Gastrocnemius medialis (tissue), 4 donors: ENCODE results near the gene SLC24A3. TPM values are rescaled to one million over a fixed set of nuclear protein-coding genes. Genes with fewer than 3 reads are reported as not detected.

ENCODE experiments used
- ATAC-seq, 2 donors: fragments of 150-250 bp; one replicate each; pipeline ENCODE4 v1.9.1; 2016
- DNase-seq, 2 donors: peaks; one replicate each; pipeline ENCODE4 v3.0.0-alpha.2; 2019
- H3K27ac ChIP-seq, 4 donors: fragments of 200-600 bp; sonication (generic); 1 replicate in 1 of 4; 2 replicates in 3 of 4; pipeline ENCODE4 v1.5.1; 2016 to 2018; ENCODE audit warnings: mild to moderate bottlenecking in 2 of 4, moderate library complexity in 1 of 4
- H3K27me3 ChIP-seq, 3 donors: fragments of 200-600 bp; sonication (generic) in 2 of 3; 1 replicate in 1 of 3; 2 replicates in 2 of 3; pipeline versions ENCODE4 v1.5.1 to v1.6.0; 2016 to 2019; ENCODE audit warnings: mild to moderate bottlenecking in 1 of 3, moderate library complexity in 1 of 3
- H3K36me3 ChIP-seq, 2 donors: fragments of 200-600 bp; sonication (generic) in 1 of 2; one replicate each; pipeline ENCODE4 v1.5.1; 2017 to 2018
- H3K4me1 ChIP-seq, 2 donors: fragments of 200-600 bp; sonication (generic) in 1 of 2; one replicate each; pipeline ENCODE4 v1.5.1; 2016 to 2017; ENCODE audit warnings: mild to moderate bottlenecking in 2 of 2
- H3K4me3 ChIP-seq, 4 donors: fragments of 200-600 bp; sonication (generic) in 3 of 4; 1 replicate in 1 of 4; 2 replicates in 3 of 4; pipeline ENCODE4 v1.5.1; 2016 to 2019; ENCODE audit warnings: mild to moderate bottlenecking in 2 of 4
- H3K9me3 ChIP-seq, 3 donors: fragments of 200-600 bp; sonication (generic) in 2 of 3; 1 replicate in 1 of 3; 2 replicates in 2 of 3; pipeline ENCODE4 v1.5.1; 2016 to 2019
- CTCF ChIP-seq, 5 experiments: fragments of 450-650 bp in 3 of 5; fragments of 200-600 bp in 2 of 5; sonication (generic) in 2 of 5; IDR thresholded peaks in 4 of 5; conservative IDR thresholded peaks in 1 of 5; 1 replicate in 4 of 5; 2 replicates in 1 of 5; pipeline ENCODE4 v1.5.1; 2016 to 2019; ENCODE audit warnings: antibody characterized with exemption in 5 of 5, mild to moderate bottlenecking in 3 of 5, moderate library complexity in 3 of 5
- POLR2A ChIP-seq, 2 donors: fragments of 450-650 bp; IDR thresholded peaks; one replicate each; pipeline ENCODE4 v1.6.1; 2017; ENCODE audit warnings: antibody characterized with exemption in 2 of 2, mild to moderate bottlenecking in 2 of 2, moderate library complexity in 2 of 2
- in situ Hi-C, 4 donors: fragments of 200-750 bp; cut with MboI; loops; one replicate each; pipeline versions ENCODE4 v1.15.0 to v1.8.0; 2017; ENCODE audit warnings: low sequenced_read_pairs in 4 of 4
- intact Hi-C: fragments of 100-400 bp; cut with DNase I; formaldehyde crosslinking; loops from one replicate; pipeline ENCODE4 v1.15.1; 2023; ENCODE audit warnings: low total_unique reads
- total RNA-seq, 4 donors: library from RNA; depleted of rRNA; stranded (reverse); fragments of >200 nt; gene quantifications; one replicate each; pipeline versions ENCODE4 v1.1.0 to v1.2.3, GENCODE V29; 2016

SLC24A3 gene
- total RNA-seq, 4 donors from 2014 or later: 3.3 to 7.8 (median 6.7) TPM

GRCh38 chr20:19259141-19259591 is 46.7 kb downstream of the SLC24A3 start:
- no peaks in the 10 kb centered on the region for H3K9me3 ChIP-seq
- TF ChIP-seq POLR2A (IDR thresholded peaks at IDR 0.05) (no peak), CTCF (IDR thresholded peaks at IDR 0.05 in 4 of 5, conservative IDR thresholded peaks at IDR 0.05 in 1 of 5) (no peak)
- H3K4me3 ChIP-seq: no peak overlapping the region
- H3K27ac ChIP-seq: peak overlapping the region in 3 of 4 donors; percentile 47 to 69 (median 62)
- in situ Hi-C loops: no loop called here
- DNase-seq: peak; percentile 50 to 57
- ATAC-seq: peak; percentile 75 to 90
- intact Hi-C loops: no loop called here
- no peaks in the 10 kb centered on the region for H3K36me3 ChIP-seq
- H3K4me1 ChIP-seq: peaks cover 10 to 31% of the 10 kb centered on the region in 2 donors
- no peaks in the 10 kb centered on the region for H3K27me3 ChIP-seq

GRCh38 chr20:19260412-19261090 is 48.1 kb downstream of the SLC24A3 start:
- no peaks in the 10 kb centered on the region for H3K27me3 ChIP-seq
- no peaks in the 10 kb centered on the region for H3K9me3 ChIP-seq
- DNase-seq: no peak
- H3K4me1 ChIP-seq: peaks cover 10 to 31% of the 10 kb centered on the region in 2 donors
- ATAC-seq: peak in 1 of 2 donors; percentile 25
- in situ Hi-C loops (no loop called here), intact Hi-C loops (no loop called here)
- peak overlapping the region in 2 of 4 donors; percentile 62 to 69 for H3K27ac ChIP-seq
- H3K4me3 ChIP-seq: no peak overlapping the region
- H3K36me3 ChIP-seq: no peaks in the 10 kb centered on the region
- no peak for TF ChIP-seq CTCF (IDR thresholded peaks at IDR 0.05 in 4 of 5, conservative IDR thresholded peaks at IDR 0.05 in 1 of 5)
- TF ChIP-seq POLR2A (IDR thresholded peaks at IDR 0.05): no peak

GRCh38 chr20:19264191-19264590 is 51.7 kb downstream of the SLC24A3 start:
- in situ Hi-C loops: no loop called here
- DNase-seq: no peak
- Histone ChIP-seq H3K27ac (no peak overlapping the region), H3K9me3 (no peaks in the 10 kb centered on the region), H3K27me3 (no peaks in the 10 kb centered on the region), H3K4me1 (peaks cover 0 to 12% of the 10 kb centered on the region in 2 donors), H3K4me3 (no peak overlapping the region), H3K36me3 (no peaks in the 10 kb centered on the region)
- intact Hi-C loops: no loop called here
- no peak for ATAC-seq
- no peak for TF ChIP-seq CTCF (IDR thresholded peaks at IDR 0.05 in 4 of 5, conservative IDR thresholded peaks at IDR 0.05 in 1 of 5)
- no peak for TF ChIP-seq POLR2A (IDR thresholded peaks at IDR 0.05)

GRCh38 chr20:19265646-19266374 is 53.4 kb downstream of the SLC24A3 start:
- Histone ChIP-seq H3K27me3 (no peaks in the 10 kb centered on the region), H3K9me3 (no peaks in the 10 kb centered on the region), H3K4me3 (no peak overlapping the region), H3K27ac (no peak overlapping the region), H3K36me3 (no peaks in the 10 kb centered on the region), H3K4me1 (peaks cover 0 to 9% of the 10 kb centered on the region in 2 donors)
- DNase-seq: no peak
- intact Hi-C loops: no loop called here
- in situ Hi-C loops: no loop called here
- TF ChIP-seq CTCF (IDR thresholded peaks at IDR 0.05 in 4 of 5, conservative IDR thresholded peaks at IDR 0.05 in 1 of 5): no peak
- TF ChIP-seq POLR2A (IDR thresholded peaks at IDR 0.05): no peak
- ATAC-seq: no peak
